NB4 (cell line): ENCODE data around the gene GNG7.
"Not testable (repeated sequence)": the region's sequence is repeated elsewhere in the genome, so short reads cannot be mapped to it uniquely, and the experiment has no call there.

Experiments
- CTCF ChIP-seq: IDR thresholded peaks from one replicate; pipeline ENCODE4 v1.5.1; 2012; ENCODE audit warnings: low read depth, low read length
- MAX ChIP-seq: IDR thresholded peaks from 2 replicates; pipeline ENCODE4 v1.6.1; 2011; ENCODE audit warnings: low read depth, low read length
- MYC ChIP-seq: IDR thresholded peaks from 2 replicates; pipeline ENCODE4 v1.6.1; 2011; ENCODE audit warnings: low read depth, low read length
- POLR2A ChIP-seq: IDR thresholded peaks from 2 replicates; pipeline ENCODE4 v1.6.1; 2011; ENCODE audit warnings: mild to moderate bottlenecking; ENCODE audit not compliant: insufficient read length; ENCODE audit errors: extremely low read depth

DNA sequence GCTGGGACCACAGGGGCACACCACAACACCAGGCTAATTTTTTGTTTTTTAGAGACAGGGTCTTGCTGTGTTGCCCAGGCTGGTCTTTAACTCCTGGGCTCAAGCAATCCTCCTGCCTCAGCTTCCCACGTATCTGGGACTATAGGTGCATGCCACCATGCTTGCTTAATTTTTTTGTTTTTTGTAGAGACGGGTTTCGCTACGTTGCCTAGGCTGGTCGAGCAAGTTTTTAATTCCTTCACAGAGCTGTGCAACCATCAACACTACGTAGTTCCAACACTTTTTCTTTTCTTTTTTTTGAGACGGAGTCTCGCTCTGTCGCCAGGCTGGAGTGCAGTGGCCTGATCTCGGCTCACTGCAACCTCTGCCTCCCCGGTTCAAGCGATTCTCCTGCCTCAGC lies 130.3 kb downstream of the GNG7 start:
- TF ChIP-seq POLR2A, CTCF, MAX, MYC: not testable (repeated sequence)
